Esophagus muscularis mucosa (tissue), 4 donors: ENCODE measurements around the gene NOXA1. TPM values are rescaled to one million over a fixed set of nuclear protein-coding genes. Genes with fewer than 3 reads are reported as not detected.

Experiments used
- DNase-seq: peaks from one replicate; pipeline ENCODE4 v3.0.0-alpha.2; 2017; ENCODE audit errors: extremely low spot score
- H3K27ac ChIP-seq, 4 donors: fragments of 200-600 bp; sonication (generic); replicated peaks in 1 of 4; 1 replicate in 3 of 4; 2 replicates in 1 of 4; pipeline ENCODE4 v1.5.1; 2016 to 2019; ENCODE audit warnings: mild to moderate bottlenecking in 1 of 4
- H3K27me3 ChIP-seq, 4 donors: fragments of 200-600 bp; sonication (generic); one replicate each; pipeline versions ENCODE4 v1.5.1 to v1.6.0; 2016 to 2019
- H3K36me3 ChIP-seq, 4 donors: fragments of 200-600 bp; sonication (generic); one replicate each; pipeline ENCODE4 v1.5.1; 2016 to 2019
- H3K4me1 ChIP-seq, 4 donors: fragments of 200-600 bp; sonication (generic); one replicate each; pipeline ENCODE4 v1.5.1; 2016 to 2019
- H3K4me3 ChIP-seq, 4 donors: fragments of 200-600 bp; sonication (generic); 1 replicate in 2 of 4; 2 replicates in 2 of 4; pipeline ENCODE4 v1.5.1; 2016 to 2019; ENCODE audit warnings: mild to moderate bottlenecking in 4 of 4, moderate library complexity in 1 of 4
- H3K9me3 ChIP-seq, 4 donors: fragments of 200-600 bp; sonication (generic); 1 replicate in 3 of 4; 2 replicates in 1 of 4; pipeline ENCODE4 v1.5.1; 2016 to 2019
- EP300 ChIP-seq: sonication (generic); formaldehyde crosslinking; IDR thresholded peaks from one replicate; pipeline ENCODE4 v1.6.1; 2017; ENCODE audit warnings: antibody characterized with exemption
- POLR2A ChIP-seq: fragments of 450-650 bp; IDR thresholded peaks from one replicate; pipeline ENCODE4 v1.6.1; 2017; ENCODE audit warnings: antibody characterized with exemption, moderate library complexity, mild to moderate bottlenecking, low read depth
- POLR2AphosphoS5 ChIP-seq, 2 donors: sonication (generic); formaldehyde crosslinking; IDR thresholded peaks; one replicate each; pipeline ENCODE4 v1.6.1; 2017; ENCODE audit warnings: antibody characterized with exemption in 2 of 2
- WGBS: methylation state at CpG from one replicate; pipeline ENCODE4 v1.1.5; 2018; 5-methylcytosine and 5-hydroxymethylcytosine counted together
- intact Hi-C: fragments of 100-400 bp; cut with DNase I; formaldehyde crosslinking; loops from one replicate; pipeline ENCODE4 v1.15.1; 2023
- total RNA-seq, 4 donors: library from RNA; depleted of rRNA; stranded (reverse); fragments of >200 nt; gene quantifications; one replicate each; pipeline versions ENCODE4 v1.1.0 to v1.2.1, GENCODE V29; 2016
- TF ChIP-seq, protein P1 (sequence below), 3 experiments: fragments of 200-600 bp in 2 of 3; fragments of 450-650 bp in 1 of 3; sonication (generic) in 2 of 3; IDR thresholded peaks; one replicate each; pipeline ENCODE4 v1.5.1; 2017 to 2019; ENCODE audit warnings: antibody characterized with exemption in 3 of 3, mild to moderate bottlenecking in 2 of 3, moderate library complexity in 1 of 3

Gene NOXA1
- total RNA-seq, 4 donors from 2014 or later: 2.1 to 4.0 (median 3.0) TPM

DNA sequence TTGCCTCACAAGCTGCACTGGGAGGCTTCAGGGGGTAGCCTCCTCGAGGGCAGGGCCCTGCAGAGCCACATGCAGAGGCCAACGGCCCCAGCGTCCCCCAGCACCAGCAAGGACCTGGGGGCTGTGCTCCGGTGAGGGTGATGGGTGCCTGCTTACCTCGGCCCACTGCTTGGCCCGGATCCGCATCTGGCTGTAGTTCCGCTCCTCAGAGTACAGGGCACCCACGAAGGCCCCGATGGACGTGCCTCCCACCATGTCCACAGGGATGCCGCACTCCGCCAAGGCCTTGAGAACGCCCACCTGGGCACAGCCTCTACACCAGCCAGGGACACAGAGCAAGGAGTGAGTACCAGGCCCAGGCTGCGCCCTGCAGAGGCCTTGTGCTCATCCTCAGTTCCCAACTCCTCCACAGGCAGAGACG is 44.0 kb downstream of the NOXA1 start:
- H3K4me3 ChIP-seq: no peak overlapping the region
- intact Hi-C loops: loop anchor here (10.0 kb wide), 1 partner anchor 58 kb away; no protein-coding TSS in a partner anchor
- TF ChIP-seq EP300 (no peak), POLR2AphosphoS5 (IDR thresholded peaks at IDR 0.05) (no peak), POLR2A (no peak)
- TF ChIP-seq, protein P1, sequence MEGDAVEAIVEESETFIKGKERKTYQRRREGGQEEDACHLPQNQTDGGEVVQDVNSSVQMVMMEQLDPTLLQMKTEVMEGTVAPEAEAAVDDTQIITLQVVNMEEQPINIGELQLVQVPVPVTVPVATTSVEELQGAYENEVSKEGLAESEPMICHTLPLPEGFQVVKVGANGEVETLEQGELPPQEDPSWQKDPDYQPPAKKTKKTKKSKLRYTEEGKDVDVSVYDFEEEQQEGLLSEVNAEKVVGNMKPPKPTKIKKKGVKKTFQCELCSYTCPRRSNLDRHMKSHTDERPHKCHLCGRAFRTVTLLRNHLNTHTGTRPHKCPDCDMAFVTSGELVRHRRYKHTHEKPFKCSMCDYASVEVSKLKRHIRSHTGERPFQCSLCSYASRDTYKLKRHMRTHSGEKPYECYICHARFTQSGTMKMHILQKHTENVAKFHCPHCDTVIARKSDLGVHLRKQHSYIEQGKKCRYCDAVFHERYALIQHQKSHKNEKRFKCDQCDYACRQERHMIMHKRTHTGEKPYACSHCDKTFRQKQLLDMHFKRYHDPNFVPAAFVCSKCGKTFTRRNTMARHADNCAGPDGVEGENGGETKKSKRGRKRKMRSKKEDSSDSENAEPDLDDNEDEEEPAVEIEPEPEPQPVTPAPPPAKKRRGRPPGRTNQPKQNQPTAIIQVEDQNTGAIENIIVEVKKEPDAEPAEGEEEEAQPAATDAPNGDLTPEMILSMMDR (IDR thresholded peaks at IDR 0.05): no peak
- H3K36me3 ChIP-seq: peaks cover 0 to 10% (median 4%) of the 10 kb centered on the region in 4 donors
- WGBS: 92% methylated on average over 8 of the region's 16 CpGs
- H3K27ac ChIP-seq: no peak overlapping the region
- no peaks in the 10 kb centered on the region for H3K9me3 ChIP-seq
- peaks cover 0 to under 1% (median under 1%) of the 10 kb centered on the region in 4 donors for H3K4me1 ChIP-seq
- H3K27me3 ChIP-seq: no peaks in the 10 kb centered on the region
- DNase-seq: no peak

DNA sequence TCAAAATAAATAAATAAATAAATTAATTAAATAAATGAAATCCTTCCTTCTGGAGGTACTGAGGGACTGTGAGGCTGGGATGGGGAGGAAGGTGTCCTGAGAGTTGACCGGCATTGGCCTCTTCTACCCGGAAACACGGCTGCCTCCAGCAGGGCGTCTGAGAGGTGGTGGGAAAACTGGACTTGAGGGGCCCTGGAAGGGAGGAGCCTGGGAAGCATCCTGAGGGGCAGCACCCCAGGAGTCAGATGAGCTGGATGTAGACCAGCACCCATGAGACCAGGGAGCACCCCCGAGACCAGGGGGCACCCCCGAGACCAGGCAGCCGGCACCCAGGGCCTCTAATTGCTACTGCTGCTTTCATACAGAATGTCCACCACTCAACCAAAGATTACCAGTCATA is 44.7 kb downstream of the NOXA1 start:
- peaks cover 0 to 8% (median 4%) of the 10 kb centered on the region in 4 donors for H3K36me3 ChIP-seq
- 98% methylated on average over 4 of the region's 7 CpGs for WGBS
- intact Hi-C loops: loop anchor here (10.0 kb wide), 1 partner anchor 57 kb away; no protein-coding TSS in a partner anchor
- no peak for TF ChIP-seq POLR2AphosphoS5 (IDR thresholded peaks at IDR 0.05)
- no peak for TF ChIP-seq POLR2A
- no peak for TF ChIP-seq EP300
- TF ChIP-seq, protein P1 (IDR thresholded peaks at IDR 0.05): no peak
- no peaks in the 10 kb centered on the region for H3K4me1 ChIP-seq
- DNase-seq: no peak
- H3K4me3 ChIP-seq: no peak overlapping the region
- no peaks in the 10 kb centered on the region for H3K27me3 ChIP-seq
- no peak overlapping the region for H3K27ac ChIP-seq
- H3K9me3 ChIP-seq: no peaks in the 10 kb centered on the region

DNA sequence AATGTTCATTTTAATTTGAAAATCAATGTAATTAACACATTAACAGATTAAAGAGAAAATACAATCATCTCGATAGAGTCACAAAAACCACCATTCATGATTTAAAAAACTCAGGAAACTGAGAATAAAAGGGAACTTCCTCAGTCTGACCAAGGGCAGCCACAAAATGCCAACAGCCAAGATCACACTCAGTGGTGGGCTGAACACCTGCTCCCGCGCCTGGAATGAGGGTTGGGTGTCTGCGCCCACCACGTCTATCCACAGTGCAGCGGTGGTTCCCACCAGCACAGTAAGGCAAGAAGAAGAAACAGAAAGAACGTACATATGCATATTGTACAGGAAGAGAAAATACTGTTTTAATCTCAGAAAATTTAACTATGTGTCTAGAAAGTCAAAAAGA is 47.6 kb downstream of the NOXA1 start:
- Histone ChIP-seq H3K27ac (no peak overlapping the region), H3K27me3 (no peaks in the 10 kb centered on the region), H3K36me3 (peaks cover 0 to 5% (median 0%) of the 10 kb centered on the region in 4 donors), H3K4me1 (no peaks in the 10 kb centered on the region), H3K9me3 (peaks cover 0 to 8% (median 5%) of the 10 kb centered on the region in 4 donors), H3K4me3 (no peak overlapping the region)
- DNase-seq: no peak
- TF ChIP-seq EP300 (no peak), POLR2A (no peak), POLR2AphosphoS5 (IDR thresholded peaks at IDR 0.05) (no peak)
- TF ChIP-seq, protein P1 (IDR thresholded peaks at IDR 0.05): no peak
- 73% methylated on average over 7 of the region's 7 CpGs for WGBS
- intact Hi-C loops: no loop called here

DNA sequence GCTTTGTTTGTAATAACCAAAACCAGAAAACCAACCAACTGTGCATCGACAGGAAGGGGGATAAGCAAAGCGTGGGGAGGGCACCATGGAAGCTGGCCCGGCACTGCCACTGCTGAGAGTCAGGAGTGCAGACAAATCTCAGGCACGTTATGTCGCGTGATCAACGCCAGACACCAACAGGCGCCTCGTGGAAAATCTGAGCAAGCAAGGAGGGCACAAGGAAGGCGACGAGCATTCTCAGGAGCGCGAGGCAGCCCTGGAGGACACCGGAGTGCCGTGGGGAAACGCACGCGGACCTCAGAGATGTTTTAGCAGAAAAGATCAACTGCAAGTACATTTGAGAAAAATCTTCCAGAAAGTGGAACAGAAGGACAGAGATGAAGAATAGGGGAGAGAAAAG is 51.1 kb downstream of the NOXA1 start:
- DNase-seq: no peak
- Histone ChIP-seq H3K36me3 (peaks cover 0 to 14% (median 0%) of the 10 kb centered on the region in 4 donors), H3K27me3 (no peaks in the 10 kb centered on the region), H3K4me3 (no peak overlapping the region), H3K4me1 (no peaks in the 10 kb centered on the region), H3K9me3 (peaks cover 0 to 19% (median 14%) of the 10 kb centered on the region in 4 donors), H3K27ac (no peak overlapping the region)
- 93% methylated on average over 18 of the region's 18 CpGs for WGBS
- no peak for TF ChIP-seq POLR2A
- TF ChIP-seq, protein P1 (IDR thresholded peaks at IDR 0.05): no peak
- TF ChIP-seq POLR2AphosphoS5 (IDR thresholded peaks at IDR 0.05): no peak
- TF ChIP-seq EP300: no peak
- intact Hi-C loops: no loop called here

DNA sequence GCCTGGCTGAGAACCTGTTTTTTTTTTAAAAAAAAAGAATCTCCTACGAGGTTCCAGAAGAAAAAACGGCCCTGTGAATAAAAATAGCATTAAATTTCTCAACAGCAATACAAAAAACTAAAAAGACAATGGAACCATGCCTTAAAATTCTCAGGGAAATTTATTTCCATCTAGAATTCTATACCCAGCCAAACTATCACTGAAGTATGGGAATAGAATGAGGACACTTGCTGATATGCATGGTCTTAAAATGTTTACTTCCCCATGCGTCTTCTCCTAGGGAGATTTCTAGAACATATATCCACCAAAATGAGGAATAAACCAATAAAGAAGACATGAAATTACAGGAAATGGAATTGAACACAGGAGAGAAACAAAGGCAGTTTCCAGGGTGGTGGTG is 52.5 kb downstream of the NOXA1 start:
- TF ChIP-seq POLR2AphosphoS5 (IDR thresholded peaks at IDR 0.05): no peak
- no peak for TF ChIP-seq POLR2A
- TF ChIP-seq EP300: no peak
- TF ChIP-seq, protein P1 (IDR thresholded peaks at IDR 0.05): no peak
- intact Hi-C loops: no loop called here
- Histone ChIP-seq H3K4me1 (no peaks in the 10 kb centered on the region), H3K4me3 (no peak overlapping the region), H3K27ac (no peak overlapping the region), H3K36me3 (peaks cover 0 to 16% (median 4%) of the 10 kb centered on the region in 4 donors), H3K9me3 (peaks cover 0 to 19% (median 14%) of the 10 kb centered on the region in 4 donors), H3K27me3 (no peaks in the 10 kb centered on the region)
- DNase-seq: no peak
- WGBS: 88% methylated on average over 3 of the region's 3 CpGs
